SK-N-SH treated with all-trans-retinoic acid at 6 μM for 48 hours (cell line): ENCODE data around the gene ANAPC1.
"Not testable (repeated sequence)": the region's sequence is repeated elsewhere in the genome, so short reads cannot be mapped to it uniquely, and the experiment has no call there.

Experiments
- ATAC-seq: fragments of 200-7000 bp; cut with Tn5 transposase; 3 replicates; pipeline ENCODE4 v1.9.1; 2020; ENCODE audit warnings: mild to moderate bottlenecking, moderate library complexity
- ARNTL ChIP-seq: fragments of 450-650 bp; formaldehyde crosslinking; IDR thresholded peaks from 2 replicates; pipeline ENCODE4 v1.5.0; 2020; ENCODE audit warnings: low read depth, mild to moderate bottlenecking, moderate library complexity, borderline replicate concordance
- BACH2 ChIP-seq: fragments of 250-450 bp; sonication (Bioruptor Pico); IDR thresholded peaks from 2 replicates; pipeline ENCODE4 v1.9.0; 2021; ENCODE audit warnings: mild to moderate bottlenecking, borderline replicate concordance
- CSDC2 ChIP-seq: fragments of 250-450 bp; sonication (Bioruptor Pico); IDR thresholded peaks from 2 replicates; pipeline ENCODE4 v1.5.0; 2020; ENCODE audit warnings: mild to moderate bottlenecking, moderate library complexity
- ESRRG ChIP-seq: fragments of 250-450 bp; sonication (Bioruptor Pico); IDR thresholded peaks from 2 replicates; pipeline ENCODE4 v1.6.1; 2021; ENCODE audit warnings: mild to moderate bottlenecking
- GLIS3 ChIP-seq: fragments of 250-450 bp; sonication (Bioruptor Pico); IDR thresholded peaks from 2 replicates; pipeline ENCODE4 v1.5.0; 2020; ENCODE audit warnings: mild to moderate bottlenecking, moderate library complexity
- ISL1 ChIP-seq: fragments of 250-450 bp; sonication (Bioruptor Pico); IDR thresholded peaks from 2 replicates; pipeline ENCODE4 v2.1.2; 2022; ENCODE audit warnings: mild to moderate bottlenecking, moderate library complexity
- OSR1 ChIP-seq: fragments of 250-450 bp; sonication (Bioruptor Pico); IDR thresholded peaks from 2 replicates; pipeline ENCODE4 v1.8.0; 2022; ENCODE audit warnings: moderate library complexity, mild to moderate bottlenecking, inconsistent platforms
- PPARA ChIP-seq: fragments of 250-450 bp; sonication (Bioruptor Pico); IDR thresholded peaks from 2 replicates; pipeline ENCODE4 v1.5.0; 2020; ENCODE audit warnings: mild to moderate bottlenecking, borderline replicate concordance
- RARB ChIP-seq: fragments of 250-450 bp; sonication (Bioruptor Pico); IDR thresholded peaks from 2 replicates; pipeline ENCODE4 v1.8.0; 2021; ENCODE audit warnings: mild to moderate bottlenecking, moderate library complexity
- SNAI2 ChIP-seq: fragments of 250-450 bp; sonication (Bioruptor Pico); IDR thresholded peaks from 2 replicates; pipeline ENCODE4 v1.5.0; 2020; ENCODE audit warnings: mild to moderate bottlenecking, moderate library complexity
- TCF4 ChIP-seq: fragments of 250-450 bp; sonication (Bioruptor Pico); IDR thresholded peaks from 2 replicates; pipeline ENCODE4 v1.8.0; 2021; ENCODE audit warnings: mild to moderate bottlenecking, moderate library complexity, borderline replicate concordance
- TOX ChIP-seq: fragments of 250-450 bp; sonication (Bioruptor Pico); IDR thresholded peaks from 2 replicates; pipeline ENCODE4 v1.8.0; 2021; ENCODE audit warnings: mild to moderate bottlenecking, moderate library complexity, borderline replicate concordance
- ZFP3 ChIP-seq: fragments of 250-450 bp; sonication (Bioruptor Pico); IDR thresholded peaks from 2 replicates; pipeline ENCODE4 v1.5.0; 2020; ENCODE audit warnings: mild to moderate bottlenecking, moderate library complexity
- ZFP30 ChIP-seq: fragments of 450-650 bp; formaldehyde crosslinking; IDR thresholded peaks from 2 replicates; pipeline ENCODE4 v1.5.0; 2022; ENCODE audit warnings: mild to moderate bottlenecking, moderate library complexity
- ZNF565 ChIP-seq: fragments of 450-650 bp; formaldehyde crosslinking; conservative IDR thresholded peaks from 2 replicates; pipeline ENCODE4 v1.5.0; 2020; ENCODE audit warnings: low read depth, mild to moderate bottlenecking, moderate library complexity
- ZNF70 ChIP-seq: fragments of 450-650 bp; formaldehyde crosslinking; IDR thresholded peaks from 2 replicates; pipeline ENCODE4 v1.5.0; 2020; ENCODE audit warnings: mild to moderate bottlenecking, moderate library complexity
- ZNF8 ChIP-seq: fragments of 450-650 bp; formaldehyde crosslinking; IDR thresholded peaks from 2 replicates; pipeline ENCODE4 v1.5.0; 2020; ENCODE audit warnings: mild to moderate bottlenecking, moderate library complexity
- TF ChIP-seq, protein P1 (sequence below): fragments of 250-450 bp; sonication (Bioruptor Pico); IDR thresholded peaks from 2 replicates; pipeline ENCODE4 v1.5.1; 2021; ENCODE audit warnings: mild to moderate bottlenecking, moderate library complexity
- TF ChIP-seq, protein P2 (sequence below): fragments of 250-450 bp; sonication (Bioruptor Pico); IDR thresholded peaks from 2 replicates; pipeline ENCODE4 v1.5.1; 2020; ENCODE audit warnings: low read depth, mild to moderate bottlenecking, moderate library complexity
- TF ChIP-seq, protein P3 (sequence below): fragments of 250-450 bp; sonication (Bioruptor Pico); IDR thresholded peaks from 2 replicates; pipeline ENCODE4 v1.8.0; 2021; ENCODE audit warnings: low read depth, mild to moderate bottlenecking, moderate library complexity, borderline replicate concordance
- TF ChIP-seq, protein P4 (sequence below): fragments of 250-450 bp; sonication (Bioruptor Pico); IDR thresholded peaks from 2 replicates; pipeline ENCODE4 v1.5.0; 2020; ENCODE audit warnings: mild to moderate bottlenecking, moderate library complexity
- TF ChIP-seq, protein P5 (sequence below): fragments of 250-450 bp; sonication (Bioruptor Pico); IDR thresholded peaks from 2 replicates; pipeline ENCODE4 v1.8.0; 2020; ENCODE audit warnings: mild to moderate bottlenecking, moderate library complexity, borderline replicate concordance

Gene ANAPC1

DNA sequence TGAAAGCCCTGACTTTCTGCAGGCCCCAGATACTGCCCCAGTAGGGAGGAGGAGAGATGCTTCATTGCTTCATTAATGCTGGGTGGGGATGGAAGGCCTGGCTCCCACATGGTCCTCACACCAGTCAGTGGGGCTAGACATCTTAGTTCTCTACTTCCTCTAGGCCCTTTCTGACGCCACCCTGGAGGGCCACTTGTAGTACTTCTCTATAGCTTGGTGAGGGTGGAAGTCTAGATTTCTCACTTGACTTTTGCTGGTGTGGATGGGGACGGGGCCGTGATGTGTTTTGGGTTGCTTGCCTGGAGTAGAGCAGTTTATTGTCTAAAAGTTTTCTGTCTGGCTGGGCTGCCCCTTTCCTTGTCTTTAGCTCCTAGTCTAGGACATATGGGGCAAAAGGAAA is 33.1 kb upstream of the ANAPC1 start (continued):
- TF ChIP-seq ARNTL (CRISPR knock-in tag), result no peak
- TF ChIP-seq TCF4 (CRISPR knock-in tag), result no peak
- TF ChIP-seq ZNF8 (CRISPR knock-in tag), result no peak
- TF ChIP-seq ZFP3 (CRISPR knock-in tag), result no peak
- TF ChIP-seq ZFP30, result no peak
- TF ChIP-seq ESRRG (CRISPR knock-in tag), result no peak
- TF ChIP-seq OSR1 (CRISPR knock-in tag), result no peak
- no peak for TF ChIP-seq PPARA (CRISPR knock-in tag)
- TF ChIP-seq, protein P1, sequence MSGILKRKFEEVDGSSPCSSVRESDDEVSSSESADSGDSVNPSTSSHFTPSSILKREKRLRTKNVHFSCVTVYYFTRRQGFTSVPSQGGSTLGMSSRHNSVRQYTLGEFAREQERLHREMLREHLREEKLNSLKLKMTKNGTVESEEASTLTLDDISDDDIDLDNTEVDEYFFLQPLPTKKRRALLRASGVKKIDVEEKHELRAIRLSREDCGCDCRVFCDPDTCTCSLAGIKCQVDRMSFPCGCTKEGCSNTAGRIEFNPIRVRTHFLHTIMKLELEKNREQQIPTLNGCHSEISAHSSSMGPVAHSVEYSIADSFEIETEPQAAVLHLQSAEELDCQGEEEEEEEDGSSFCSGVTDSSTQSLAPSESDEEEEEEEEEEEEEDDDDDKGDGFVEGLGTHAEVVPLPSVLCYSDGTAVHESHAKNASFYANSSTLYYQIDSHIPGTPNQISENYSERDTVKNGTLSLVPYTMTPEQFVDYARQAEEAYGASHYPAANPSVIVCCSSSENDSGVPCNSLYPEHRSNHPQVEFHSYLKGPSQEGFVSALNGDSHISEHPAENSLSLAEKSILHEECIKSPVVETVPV (CRISPR knock-in tag), result no peak

DNA sequence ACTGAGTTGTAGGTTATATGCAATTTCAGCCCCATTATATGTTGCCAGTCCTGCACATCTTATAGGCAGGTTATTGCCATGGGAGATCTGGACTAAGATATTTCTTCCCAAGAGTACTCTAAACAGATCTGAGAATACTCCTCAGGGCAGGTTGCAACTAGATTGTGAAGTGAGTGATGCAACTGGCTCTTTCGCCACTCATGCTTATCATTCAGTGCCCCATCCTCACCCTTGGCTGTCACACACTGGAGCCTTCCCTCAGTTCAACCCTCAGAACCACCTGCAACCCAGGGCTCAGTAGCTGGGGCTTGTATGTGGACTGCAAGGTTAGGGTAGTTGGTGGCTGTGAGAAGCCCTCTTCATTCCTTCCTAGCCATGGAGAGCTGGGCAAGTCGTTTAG is 28.6 kb upstream of the ANAPC1 start:
- ATAC-seq, result no peak
- TF ChIP-seq SNAI2, result no peak
- no peak for TF ChIP-seq GLIS3
- no peak for TF ChIP-seq ARNTL (CRISPR knock-in tag)
- TF ChIP-seq ZNF70 (CRISPR knock-in tag), result no peak
- no peak for TF ChIP-seq BACH2 (CRISPR knock-in tag)
- no peak for TF ChIP-seq ZFP3 (CRISPR knock-in tag)
- no peak for TF ChIP-seq TCF4 (CRISPR knock-in tag)
- no peak for TF ChIP-seq ZNF565 (CRISPR knock-in tag)
- TF ChIP-seq ZFP30, result no peak
- no peak for TF ChIP-seq ISL1
- TF ChIP-seq, protein P2, sequence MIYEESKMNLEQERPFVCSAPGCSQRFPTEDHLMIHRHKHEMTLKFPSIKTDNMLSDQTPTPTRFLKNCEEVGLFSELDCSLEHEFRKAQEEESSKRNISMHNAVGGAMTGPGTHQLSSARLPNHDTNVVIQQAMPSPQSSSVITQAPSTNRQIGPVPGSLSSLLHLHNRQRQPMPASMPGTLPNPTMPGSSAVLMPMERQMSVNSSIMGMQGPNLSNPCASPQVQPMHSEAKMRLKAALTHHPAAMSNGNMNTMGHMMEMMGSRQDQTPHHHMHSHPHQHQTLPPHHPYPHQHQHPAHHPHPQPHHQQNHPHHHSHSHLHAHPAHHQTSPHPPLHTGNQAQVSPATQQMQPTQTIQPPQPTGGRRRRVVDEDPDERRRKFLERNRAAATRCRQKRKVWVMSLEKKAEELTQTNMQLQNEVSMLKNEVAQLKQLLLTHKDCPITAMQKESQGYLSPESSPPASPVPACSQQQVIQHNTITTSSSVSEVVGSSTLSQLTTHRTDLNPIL (CRISPR knock-in tag), result no peak
- no peak for TF ChIP-seq RARB (CRISPR knock-in tag)
- TF ChIP-seq, protein P3, sequence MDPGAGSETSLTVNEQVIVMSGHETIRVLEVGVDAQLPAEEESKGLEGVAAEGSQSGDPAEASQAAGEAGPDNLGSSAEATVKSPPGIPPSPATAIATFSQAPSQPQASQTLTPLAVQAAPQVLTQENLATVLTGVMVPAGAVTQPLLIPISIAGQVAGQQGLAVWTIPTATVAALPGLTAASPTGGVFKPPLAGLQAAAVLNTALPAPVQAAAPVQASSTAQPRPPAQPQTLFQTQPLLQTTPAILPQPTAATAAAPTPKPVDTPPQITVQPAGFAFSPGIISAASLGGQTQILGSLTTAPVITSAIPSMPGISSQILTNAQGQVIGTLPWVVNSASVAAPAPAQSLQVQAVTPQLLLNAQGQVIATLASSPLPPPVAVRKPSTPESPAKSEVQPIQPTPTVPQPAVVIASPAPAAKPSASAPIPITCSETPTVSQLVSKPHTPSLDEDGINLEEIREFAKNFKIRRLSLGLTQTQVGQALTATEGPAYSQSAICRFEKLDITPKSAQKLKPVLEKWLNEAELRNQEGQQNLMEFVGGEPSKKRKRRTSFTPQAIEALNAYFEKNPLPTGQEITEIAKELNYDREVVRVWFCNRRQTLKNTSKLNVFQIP, result no peak
- TF ChIP-seq, protein P4, sequence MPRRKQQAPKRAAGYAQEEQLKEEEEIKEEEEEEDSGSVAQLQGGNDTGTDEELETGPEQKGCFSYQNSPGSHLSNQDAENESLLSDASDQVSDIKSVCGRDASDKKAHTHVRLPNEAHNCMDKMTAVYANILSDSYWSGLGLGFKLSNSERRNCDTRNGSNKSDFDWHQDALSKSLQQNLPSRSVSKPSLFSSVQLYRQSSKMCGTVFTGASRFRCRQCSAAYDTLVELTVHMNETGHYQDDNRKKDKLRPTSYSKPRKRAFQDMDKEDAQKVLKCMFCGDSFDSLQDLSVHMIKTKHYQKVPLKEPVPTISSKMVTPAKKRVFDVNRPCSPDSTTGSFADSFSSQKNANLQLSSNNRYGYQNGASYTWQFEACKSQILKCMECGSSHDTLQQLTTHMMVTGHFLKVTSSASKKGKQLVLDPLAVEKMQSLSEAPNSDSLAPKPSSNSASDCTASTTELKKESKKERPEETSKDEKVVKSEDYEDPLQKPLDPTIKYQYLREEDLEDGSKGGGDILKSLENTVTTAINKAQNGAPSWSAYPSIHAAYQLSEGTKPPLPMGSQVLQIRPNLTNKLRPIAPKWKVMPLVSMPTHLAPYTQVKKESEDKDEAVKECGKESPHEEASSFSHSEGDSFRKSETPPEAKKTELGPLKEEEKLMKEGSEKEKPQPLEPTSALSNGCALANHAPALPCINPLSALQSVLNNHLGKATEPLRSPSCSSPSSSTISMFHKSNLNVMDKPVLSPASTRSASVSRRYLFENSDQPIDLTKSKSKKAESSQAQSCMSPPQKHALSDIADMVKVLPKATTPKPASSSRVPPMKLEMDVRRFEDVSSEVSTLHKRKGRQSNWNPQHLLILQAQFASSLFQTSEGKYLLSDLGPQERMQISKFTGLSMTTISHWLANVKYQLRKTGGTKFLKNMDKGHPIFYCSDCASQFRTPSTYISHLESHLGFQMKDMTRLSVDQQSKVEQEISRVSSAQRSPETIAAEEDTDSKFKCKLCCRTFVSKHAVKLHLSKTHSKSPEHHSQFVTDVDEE, result no peak
- no peak for TF ChIP-seq ESRRG (CRISPR knock-in tag)
- TF ChIP-seq CSDC2 (CRISPR knock-in tag), result no peak
- TF ChIP-seq, protein P5, sequence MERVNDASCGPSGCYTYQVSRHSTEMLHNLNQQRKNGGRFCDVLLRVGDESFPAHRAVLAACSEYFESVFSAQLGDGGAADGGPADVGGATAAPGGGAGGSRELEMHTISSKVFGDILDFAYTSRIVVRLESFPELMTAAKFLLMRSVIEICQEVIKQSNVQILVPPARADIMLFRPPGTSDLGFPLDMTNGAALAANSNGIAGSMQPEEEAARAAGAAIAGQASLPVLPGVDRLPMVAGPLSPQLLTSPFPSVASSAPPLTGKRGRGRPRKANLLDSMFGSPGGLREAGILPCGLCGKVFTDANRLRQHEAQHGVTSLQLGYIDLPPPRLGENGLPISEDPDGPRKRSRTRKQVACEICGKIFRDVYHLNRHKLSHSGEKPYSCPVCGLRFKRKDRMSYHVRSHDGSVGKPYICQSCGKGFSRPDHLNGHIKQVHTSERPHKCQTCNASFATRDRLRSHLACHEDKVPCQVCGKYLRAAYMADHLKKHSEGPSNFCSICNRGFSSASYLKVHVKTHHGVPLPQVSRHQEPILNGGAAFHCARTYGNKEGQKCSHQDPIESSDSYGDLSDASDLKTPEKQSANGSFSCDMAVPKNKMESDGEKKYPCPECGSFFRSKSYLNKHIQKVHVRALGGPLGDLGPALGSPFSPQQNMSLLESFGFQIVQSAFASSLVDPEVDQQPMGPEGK (CRISPR knock-in tag), result no peak
- TF ChIP-seq TOX, result no peak

DNA sequence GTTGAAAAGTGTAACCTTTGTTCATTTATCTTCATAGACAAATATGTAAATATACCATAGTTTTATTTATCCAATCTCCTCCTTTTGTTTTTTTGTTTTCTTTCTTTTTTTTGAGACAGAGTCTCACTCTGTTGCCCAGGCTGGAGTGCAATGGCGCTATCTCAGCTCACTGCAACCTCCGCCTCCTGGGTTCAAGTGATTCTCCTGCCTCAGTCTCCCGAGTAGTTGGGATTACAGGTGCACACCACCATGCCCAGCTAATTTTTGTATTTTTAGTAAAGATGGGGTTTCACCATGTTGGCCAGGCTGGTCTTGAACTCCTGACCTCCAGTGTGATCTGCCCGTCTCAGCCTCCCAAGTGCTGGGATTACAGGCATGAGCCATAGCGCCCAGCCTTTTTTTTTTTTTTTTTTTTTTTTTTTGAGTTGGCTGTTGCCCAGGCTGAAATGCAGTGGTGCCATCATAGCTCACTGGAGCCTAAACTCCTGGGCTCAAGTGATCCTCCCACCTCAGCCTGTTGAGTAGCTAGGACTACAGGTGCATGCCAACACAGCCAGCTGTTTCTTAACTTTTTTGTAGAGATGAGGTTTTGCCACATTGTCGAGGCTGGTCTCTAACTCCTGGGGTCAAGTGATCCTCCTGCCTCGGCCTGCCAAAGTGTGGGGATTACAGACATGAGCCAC is 27.4 kb upstream of the ANAPC1 start:
- ATAC-seq, result not testable (repeated sequence)
